Activated CD8-positive, alpha-beta T cell treated with anti-CD3 and anti-CD28 coated beads, Interleukin-2, amount 10 ng/mL, durations not matched to agents 7 days and 5 days (primary cell): ENCODE results near the gene EPS8L1. TPM values are rescaled to one million over a fixed set of nuclear protein-coding genes. Genes with fewer than 3 reads are reported as not detected.
"Not testable (repeated sequence)": the region's sequence is repeated elsewhere in the genome, so short reads cannot be mapped to it uniquely, and the experiment has no call there.

Experiments used
- ATAC-seq: fragments of 150-1000 bp; cut with Tn5 transposase; one replicate; pipeline ENCODE4 v1.10.0; 2021; ENCODE audit warnings: moderate library complexity
- CTCF ChIA-PET: fragments of 350-600 bp; sonication (Branson Sonifier 250); formaldehyde crosslinking; loops from one replicate; lab custom pipeline; 2021; ENCODE audit warnings: antibody characterized with exemption; lab: Charles Lee
- POLR2A ChIA-PET: fragments of 350-600 bp; sonication (Branson Sonifier 250); formaldehyde crosslinking; loops from one replicate; lab custom pipeline; 2021; ENCODE audit warnings: antibody characterized with exemption; lab: Charles Lee
- DNase-seq: peaks from one replicate; pipeline ENCODE4 v3.0.0-alpha.2; 2020
- H3K27ac Mint-ChIP-seq: one replicate; pipeline ENCODE4 v1.8.0; 2021; ENCODE audit warnings: mild to moderate bottlenecking, mixed read lengths
- H3K27me3 Mint-ChIP-seq: one replicate; pipeline ENCODE4 v1.8.0; 2021; ENCODE audit warnings: low read depth, mixed read lengths
- H3K36me3 Mint-ChIP-seq: one replicate; pipeline ENCODE4 v1.8.0; 2021; ENCODE audit warnings: low read depth, mixed read lengths
- H3K4me1 Mint-ChIP-seq: one replicate; pipeline ENCODE4 v1.8.0; 2021; ENCODE audit warnings: low read depth, mixed read lengths
- H3K4me3 Mint-ChIP-seq: one replicate; pipeline ENCODE4 v1.8.0; 2021; ENCODE audit warnings: mild to moderate bottlenecking, mixed read lengths
- H3K9me3 Mint-ChIP-seq: one replicate; pipeline ENCODE4 v1.8.0; 2022; ENCODE audit warnings: mixed read lengths; ENCODE audit not compliant: insufficient read depth
- total RNA-seq, 2 experiments: library from RNA; stranded (reverse); gene quantifications; one replicate each; pipeline ENCODE4 v1.2.3, GENCODE V29; 2021

EPS8L1 gene
- total RNA-seq, 2 experiments from 2014 or later: 4.9 to 8.6 TPM

GRCh38 chr19:55056827-55057226 lies 18.8 kb upstream of the EPS8L1 start:
- POLR2A ChIA-PET: no interaction called here
- no peak for ATAC-seq
- peaks cover 54% of the 10 kb centered on the region for H3K36me3 Mint-ChIP-seq
- no peaks in the 10 kb centered on the region for H3K9me3 Mint-ChIP-seq
- no peaks in the 10 kb centered on the region for H3K27me3 Mint-ChIP-seq
- no peak overlapping the region for H3K27ac Mint-ChIP-seq
- no peak overlapping the region for H3K4me3 Mint-ChIP-seq
- no peak for DNase-seq
- CTCF ChIA-PET: interaction anchor here (0.8 kb wide), 1 partner anchor 11 kb away, joined by 3 read pairs; no protein-coding TSS in a partner anchor
- H3K4me1 Mint-ChIP-seq: peaks cover 24% of the 10 kb centered on the region

- ChIA-PET POLR2A (no interaction called here), CTCF (interaction anchor here (1.0 to 1.1 kb wide), 2 partner anchors 12 to 178 kb away, joined by 3 read pairs; no protein-coding TSS in a partner anchor)
- Mint-ChIP-seq H3K9me3 (no peaks in the 10 kb centered on the region), H3K27ac (peak overlapping the region; percentile 43), H3K27me3 (peaks cover 3% of the 10 kb centered on the region), H3K4me3 (no peak overlapping the region), H3K36me3 (peaks cover 43% of the 10 kb centered on the region), H3K4me1 (peaks cover 35% of the 10 kb centered on the region)
- ATAC-seq: no peak
- no peak for DNase-seq
Measured at GRCh38 chr19:55058781-55059610, 16.7 kb upstream of the EPS8L1 start.

- not testable (repeated sequence) for H3K27me3 Mint-ChIP-seq, H3K27ac Mint-ChIP-seq
Measured at GRCh38 chr19:55060287-55060686, 15.4 kb upstream of the EPS8L1 start.

GRCh38 chr19:55062735-55063491 lies 12.8 kb upstream of the EPS8L1 start, which contains the start of gene RDH13:
Gene RDH13 (minus strand): TSS chr19:55063148. CDS start chr19:55063032, 116 bp downstream.
- Mint-ChIP-seq H3K27me3 (peaks cover 27% of the 10 kb centered on the region), H3K36me3 (peaks cover 23% of the 10 kb centered on the region), H3K4me1 (peaks cover 35% of the 10 kb centered on the region), H3K4me3 (peak within 1 kb of the TSS; percentile 90), H3K9me3 (no peaks in the 10 kb centered on the region), H3K27ac (peak within 1 kb of the TSS; percentile 85)
- ATAC-seq: peak; percentile 100
- POLR2A ChIA-PET: interaction anchor here (0.6 to 1.5 kb wide), 4 partner anchors 18 to 98 kb away, joined by 3 to 6 read pairs (median 3); partner anchors contain the start of gene PPP1R12C
- CTCF ChIA-PET: interaction anchor here (1.5 kb wide), 1 partner anchor 182 kb away, joined by 6 read pairs; no protein-coding TSS in a partner anchor
- DNase-seq: peak; percentile 99

More at GRCh38 chr19:55060287-55060686, 15.4 kb upstream of the EPS8L1 start:
- peaks cover 35% of the 10 kb centered on the region for H3K4me1 Mint-ChIP-seq
- DNase-seq, POLR2A ChIA-PET, H3K4me3 Mint-ChIP-seq, ATAC-seq, H3K9me3 Mint-ChIP-seq: not testable (repeated sequence)
- H3K36me3 Mint-ChIP-seq: peaks cover 38% of the 10 kb centered on the region
- CTCF ChIA-PET: interaction anchor here (1.0 kb wide), 1 partner anchor 179 kb away, joined by 3 read pairs; no protein-coding TSS in a partner anchor

- DNase-seq: no peak
- H3K27ac Mint-ChIP-seq: peak overlapping the region; percentile 43
- peaks cover 30% of the 10 kb centered on the region for H3K27me3 Mint-ChIP-seq
- no peaks in the 10 kb centered on the region for H3K9me3 Mint-ChIP-seq
- ChIA-PET CTCF (interaction anchor here (1.5 kb wide), 1 partner anchor 182 kb away, joined by 6 read pairs; no protein-coding TSS in a partner anchor), POLR2A (interaction anchor here (0.6 to 1.5 kb wide), 4 partner anchors 17 to 97 kb away, joined by 3 to 6 read pairs (median 3); partner anchors contain the start of gene PPP1R12C)
- ATAC-seq: no peak
- H3K4me1 Mint-ChIP-seq: peaks cover 35% of the 10 kb centered on the region
- H3K4me3 Mint-ChIP-seq: peak overlapping the region; percentile 90
- H3K36me3 Mint-ChIP-seq: peaks cover 20% of the 10 kb centered on the region
Measured at GRCh38 chr19:55063492-55063843, 12.2 kb upstream of the EPS8L1 start.

GRCh38 chr19:55065516-55065915 lies 10.2 kb upstream of the EPS8L1 start:
- not testable (repeated sequence) for H3K27ac Mint-ChIP-seq, ATAC-seq, H3K9me3 Mint-ChIP-seq, DNase-seq, H3K36me3 Mint-ChIP-seq, H3K4me3 Mint-ChIP-seq
- Mint-ChIP-seq H3K27me3 (peaks cover 42% of the 10 kb centered on the region), H3K4me1 (peaks cover 31% of the 10 kb centered on the region)
- ChIA-PET CTCF (interaction anchor here (0.8 kb wide), 1 partner anchor 16 kb away, joined by 5 read pairs; no protein-coding TSS in a partner anchor), POLR2A (interaction anchor here (1.2 kb wide), 2 partner anchors 11 to 15 kb away, joined by 3 read pairs; no protein-coding TSS in a partner anchor)

- POLR2A ChIA-PET: no interaction called here
- ATAC-seq (no peak), DNase-seq (peak; percentile 44)
- Mint-ChIP-seq H3K4me1 (peaks cover 26% of the 10 kb centered on the region), H3K27me3 (peaks cover 43% of the 10 kb centered on the region), H3K9me3 (no peaks in the 10 kb centered on the region), H3K27ac (no peak overlapping the region), H3K36me3 (peaks cover 5% of the 10 kb centered on the region), H3K4me3 (no peak overlapping the region)
- CTCF ChIA-PET: interaction anchor here (0.8 kb wide), 1 partner anchor 15 kb away, joined by 5 read pairs; no protein-coding TSS in a partner anchor
Measured at GRCh38 chr19:55066107-55066709, 9.5 kb upstream of the EPS8L1 start.

- Mint-ChIP-seq H3K27me3 (peaks cover 52% of the 10 kb centered on the region), H3K9me3 (no peaks in the 10 kb centered on the region)
- POLR2A ChIA-PET: interaction anchor here (1.2 kb wide), 1 partner anchor 13 kb away, joined by 3 read pairs; no protein-coding TSS in a partner anchor
Measured at GRCh38 chr19:55067869-55068268, 7.8 kb upstream of the EPS8L1 start.

GRCh38 chr19:55068950-55069864 lies 6.5 kb upstream of the EPS8L1 start:
- ATAC-seq (peak; percentile 31), DNase-seq (no peak)
- no peaks in the 10 kb centered on the region for H3K9me3 Mint-ChIP-seq
- H3K27ac Mint-ChIP-seq: no peak overlapping the region
- peaks cover 51% of the 10 kb centered on the region for H3K27me3 Mint-ChIP-seq
- peaks cover 9% of the 10 kb centered on the region for H3K4me1 Mint-ChIP-seq
- H3K4me3 Mint-ChIP-seq: peak overlapping the region; percentile 6
- ChIA-PET POLR2A (no interaction called here), CTCF (no interaction called here)
- H3K36me3 Mint-ChIP-seq: no peaks in the 10 kb centered on the region

More at GRCh38 chr19:55067869-55068268, 7.8 kb upstream of the EPS8L1 start:
- H3K4me3 Mint-ChIP-seq: no peak overlapping the region
- H3K4me1 Mint-ChIP-seq: peaks cover 14% of the 10 kb centered on the region
- ATAC-seq (no peak), DNase-seq (no peak)
- CTCF ChIA-PET: no interaction called here
- H3K27ac Mint-ChIP-seq: no peak overlapping the region
- H3K36me3 Mint-ChIP-seq: no peaks in the 10 kb centered on the region

- peaks cover 9% of the 10 kb centered on the region for H3K4me1 Mint-ChIP-seq
- no peak overlapping the region for H3K4me3 Mint-ChIP-seq
- DNase-seq (no peak), ATAC-seq (no peak)
- no peaks in the 10 kb centered on the region for H3K36me3 Mint-ChIP-seq
- peaks cover 49% of the 10 kb centered on the region for H3K27me3 Mint-ChIP-seq
- ChIA-PET CTCF (interaction anchor here (0.6 kb wide), 2 partner anchors 21 to 448 kb away, joined by 3 read pairs; no protein-coding TSS in a partner anchor), POLR2A (interaction anchor here (0.6 kb wide), 1 partner anchor 28 kb away, joined by 3 read pairs; no protein-coding TSS in a partner anchor)
- H3K27ac Mint-ChIP-seq: no peak overlapping the region
- H3K9me3 Mint-ChIP-seq: no peaks in the 10 kb centered on the region
Measured at GRCh38 chr19:55069865-55070197, 5.8 kb upstream of the EPS8L1 start.
